Endothelial cell of umbilical vein (primary cell): Measurements from ENCODE around the gene IPPK. TPM values are rescaled to one million over a fixed set of nuclear protein-coding genes. Genes with fewer than 3 reads are reported as not detected.

Source experiments
- BruUV-seq: library from RNA; stranded (reverse); fragments of 400-500 nt; replicated peaks from 2 replicates; lab custom pipeline; 2021; lab: Mats Ljungman, UMichigan
- CTCF ChIA-PET: fragments of 300-600, 350-600 bp; sonication (Branson Sonifier 250); formaldehyde crosslinking; loops from one replicate; lab custom pipeline; 2021; ENCODE audit warnings: antibody characterized with exemption, inconsistent platforms; lab: Charles Lee
- POLR2A ChIA-PET: fragments of 300-600, 350-600 bp; sonication (Branson Sonifier 250); formaldehyde crosslinking; loops from one replicate; lab custom pipeline; 2021; ENCODE audit warnings: antibody characterized with exemption, inconsistent platforms; lab: Charles Lee
- DNase-seq: peaks from one replicate; pipeline ENCODE4 v3.0.0-alpha.2; 2011; ENCODE audit warnings: low read depth, low spot score
- FAIRE-seq: peaks from 2 replicates; lab custom pipeline; 2011; peaks lifted over from hg19 to GRCh38; lab: Jason Lieb, UNC
- H2AFZ ChIP-seq: 2 replicates; pipeline ENCODE4 v1.6.0; 2012; ENCODE audit warnings: low read depth, low read length, control low read depth, inconsistent platforms
- H3K27ac ChIP-seq: 2 replicates; pipeline ENCODE4 v1.5.1; 2011; ENCODE audit warnings: low read depth, mild to moderate bottlenecking, control low read depth, low read length, moderate library complexity; ENCODE audit not compliant: insufficient read depth
- H3K27me3 ChIP-seq, 2 experiments: 2 replicates each; pipeline versions ENCODE4 v1.6.0 to v1.6.1; 2011; ENCODE audit warnings: low read length in 2 of 2, mixed read lengths in 1 of 2; ENCODE audit not compliant: control insufficient read depth in 2 of 2, insufficient read depth in 2 of 2
- H3K36me3 ChIP-seq, 2 experiments: 2 replicates in 1 of 2; 3 replicates in 1 of 2; pipeline ENCODE4 v1.5.1; 2011; ENCODE audit warnings: low read length in 2 of 2, mild to moderate bottlenecking in 1 of 2, moderate library complexity in 1 of 2; ENCODE audit not compliant: control insufficient read depth in 2 of 2, insufficient read depth in 2 of 2; ENCODE audit errors: extremely low read depth in 1 of 2
- H3K4me1 ChIP-seq: 3 replicates; pipeline ENCODE4 v1.5.1; 2011; ENCODE audit warnings: mild to moderate bottlenecking, low read length; ENCODE audit not compliant: control insufficient read depth, insufficient read depth; ENCODE audit errors: extremely low read depth
- H3K4me2 ChIP-seq: 2 replicates; pipeline ENCODE4 v1.6.1; 2011; ENCODE audit warnings: low read length, control low read depth, mixed read lengths; ENCODE audit not compliant: insufficient read depth
- H3K4me3 ChIP-seq, 3 experiments: fragments of 200-600 bp in 1 of 3; sonication (generic), shearing (Covaris generic) in 1 of 3; replicated peaks in 1 of 3; 2 replicates each; pipeline ENCODE4 v1.5.1; 2011 to 2016; ENCODE audit warnings: control low read depth in 3 of 3, low read length in 3 of 3, mild to moderate bottlenecking in 2 of 3, inconsistent platforms in 1 of 3, low read depth in 1 of 3, moderate library complexity in 1 of 3; ENCODE audit not compliant: insufficient read depth in 1 of 3
- H3K79me2 ChIP-seq: 2 replicates; pipeline ENCODE4 v1.6.0; 2012; ENCODE audit warnings: low read length, inconsistent platforms; ENCODE audit not compliant: control insufficient read depth, insufficient read depth
- H3K9ac ChIP-seq: replicated peaks from 2 replicates; pipeline ENCODE3; 2011; ENCODE audit warnings: low read length, control low read depth; ENCODE audit not compliant: insufficient read depth; ENCODE audit errors: extremely low read depth
- H3K9me1 ChIP-seq: replicated peaks from 3 replicates; pipeline ENCODE4 v1.6.0; 2011; ENCODE audit warnings: mild to moderate bottlenecking, low read length; ENCODE audit not compliant: control insufficient read depth, insufficient read depth; ENCODE audit errors: extremely low read depth
- H3K9me3 ChIP-seq: replicated peaks from 2 replicates; pipeline ENCODE4 v1.5.1; 2012; ENCODE audit warnings: low read length, inconsistent platforms; ENCODE audit not compliant: control insufficient read depth, insufficient read depth
- H4K20me1 ChIP-seq: replicated peaks from 2 replicates; pipeline ENCODE3; 2011; ENCODE audit warnings: mild to moderate bottlenecking, low read length; ENCODE audit not compliant: control insufficient read depth, insufficient read depth; ENCODE audit errors: extremely low read depth
- CTCF ChIP-seq, 2 donors: IDR thresholded peaks; 1 replicate in 1 of 2; 2 replicates in 1 of 2; pipeline ENCODE4 v1.5.1; 2011; ENCODE audit warnings: low read length in 2 of 2, mild to moderate bottlenecking in 2 of 2, moderate library complexity in 2 of 2, control low read depth in 1 of 2, inconsistent platforms in 1 of 2, low read depth in 1 of 2; ENCODE audit not compliant: insufficient read depth in 1 of 2; ENCODE audit errors: extremely low read depth in 1 of 2
- EZH2 ChIP-seq: IDR thresholded peaks from 2 replicates; pipeline ENCODE4 v1.6.1; 2012; ENCODE audit warnings: borderline replicate concordance, low read depth, mild to moderate bottlenecking, moderate library complexity, low read length, inconsistent platforms; ENCODE audit not compliant: severe bottlenecking
- FOS ChIP-seq: IDR thresholded peaks from 2 replicates; pipeline ENCODE4 v1.6.1; 2011; ENCODE audit warnings: mild to moderate bottlenecking, low read length, moderate library complexity, borderline replicate concordance; ENCODE audit not compliant: insufficient read depth
- GATA2 ChIP-seq: IDR thresholded peaks from 2 replicates; pipeline ENCODE4 v1.7.0; 2011; ENCODE audit warnings: low read depth, mild to moderate bottlenecking, moderate library complexity, mixed read lengths, low read length; ENCODE audit not compliant: insufficient read length, insufficient read depth
- JUN ChIP-seq: IDR thresholded peaks from 2 replicates; pipeline ENCODE4 v1.6.1; 2011; ENCODE audit warnings: borderline replicate concordance, low read depth; ENCODE audit not compliant: insufficient read length, insufficient read depth
- MAX ChIP-seq: IDR thresholded peaks from 2 replicates; pipeline ENCODE4 v1.6.1; 2011; ENCODE audit not compliant: insufficient read depth, insufficient read length
- MYC ChIP-seq: IDR thresholded peaks from one replicate; pipeline ENCODE4 v1.6.1; 2011; ENCODE audit warnings: mild to moderate bottlenecking, low read depth, low read length
- POLR2A ChIP-seq: IDR thresholded peaks from 2 replicates; pipeline ENCODE4 v1.6.1; 2012; ENCODE audit warnings: low read depth, mild to moderate bottlenecking, control low read depth, low read length
- POLR2AphosphoS5 ChIP-seq: IDR thresholded peaks from 2 replicates; pipeline ENCODE4 v1.6.1; 2012; ENCODE audit warnings: low read depth, mild to moderate bottlenecking, control low read depth, low read length, moderate library complexity; ENCODE audit not compliant: insufficient read depth
- dilution Hi-C: fragments of 300-500 bp; cut with MboI; formaldehyde crosslinking; loops from one replicate; pipeline ENCODE4 v1.15.0; 2019; ENCODE audit warnings: low sequenced_read_pairs; ENCODE audit not compliant: extremely low pct_ligation_motif_present
- intact Hi-C: fragments of 100-400 bp; cut with micrococcal nuclease; formaldehyde crosslinking; loops from one replicate; pipeline ENCODE4 v1.10.0; 2022
- polyA plus RNA-seq, 4 experiments: library from polyadenylated mRNA; depleted of rRNA in 3 of 4; stranded (reverse) in 3 of 4; unstranded in 1 of 4; fragments of >200 nt; gene quantifications; 2 replicates each; pipeline versions ENCODE4 v1.2.1 to v1.2.3, GENCODE V29; 2011 to 2012; ENCODE audit warnings: missing spikeins in 1 of 4
- total RNA-seq: library from RNA; stranded (reverse); gene quantifications from 2 replicates; pipeline ENCODE4 v1.2.3, GENCODE V29; 2021

The IPPK gene
- total and polyA plus RNA-seq, 2 donors (not counting 3 experiments of a cell fraction or from before 2014, with no cell fraction given), result 14.0 to 28.0 TPM

GRCh38 chr9:92704528-92704927, 34.6 kb upstream of the IPPK start:
- H3K4me2 ChIP-seq, result no peak overlapping the region
- TF ChIP-seq FOS (no peak), MAX (no peak), GATA2 (no peak), POLR2AphosphoS5 (no peak), JUN (no peak), EZH2 (no peak), POLR2A (no peak), CTCF (IDR thresholded peaks at IDR 0.05; ENCODE audit: extremely low read depth in 1 of 2, insufficient read depth in 1 of 2, low read depth in 1 of 2, low read length in 2 of 2) (no peak), MYC (no peak)
- no TSS peak for BruUV-seq
- H3K9ac ChIP-seq, result no peak overlapping the region
- FAIRE-seq (peak; percentile 50), DNase-seq (no peak)
- H2AFZ ChIP-seq, result no peak overlapping the region
- no peaks in the 10 kb centered on the region for H3K27me3 ChIP-seq
- H3K4me1 ChIP-seq, result peaks cover 12% of the 10 kb centered on the region
- H3K36me3 ChIP-seq, result no peaks in the 10 kb centered on the region
- no peaks in the 10 kb centered on the region for H3K9me3 ChIP-seq
- H3K4me3 ChIP-seq, result no peak overlapping the region
- H3K79me2 ChIP-seq, result no peaks in the 10 kb centered on the region
- intact Hi-C loops, result loop anchor here (10.0 kb wide), 1 partner anchor 410 kb away; the partner anchor contains the start of gene IARS1
- no peaks in the 10 kb centered on the region for H4K20me1 ChIP-seq
- H3K27ac ChIP-seq, result no peak overlapping the region
- H3K9me1 ChIP-seq, result no peaks in the 10 kb centered on the region
- CTCF ChIA-PET, result no interaction called here
- POLR2A ChIA-PET, result no interaction called here
- dilution Hi-C loops, result no loop called here
